Uterus (tissue), 4 donors: ENCODE results near the gene LIN7B. TPM values are rescaled to one million over a fixed set of nuclear protein-coding genes. Genes with fewer than 3 reads are reported as not detected.
A peak's percentile ranks its signal among the peaks of the same experiment; 100 is the strongest.

ENCODE experiments used
- DNase-seq, 2 donors: peaks; one replicate each; pipeline ENCODE4 v3.0.0-alpha.2; 2019 to 2020
- H3K27ac ChIP-seq, 2 donors: fragments of 200-600 bp; sonication (generic); 1 replicate in 1 of 2; 2 replicates in 1 of 2; pipeline ENCODE4 v1.5.1; 2016 to 2018
- H3K27me3 ChIP-seq, 2 donors: fragments of 200-600 bp; sonication (generic); one replicate each; pipeline ENCODE4 v1.5.1; 2018 to 2019; ENCODE audit warnings: control low read depth in 1 of 2
- H3K36me3 ChIP-seq, 2 donors: fragments of 200-600 bp; sonication (generic); one replicate each; pipeline ENCODE4 v1.5.1; 2019; ENCODE audit warnings: control low read depth in 1 of 2
- H3K4me1 ChIP-seq, 2 donors: fragments of 200-600 bp; sonication (generic); one replicate each; pipeline ENCODE4 v1.5.1; 2018 to 2019; ENCODE audit warnings: control low read depth in 1 of 2
- H3K4me3 ChIP-seq, 2 donors: fragments of 200-600 bp; sonication (generic); 1 replicate in 1 of 2; 2 replicates in 1 of 2; pipeline ENCODE4 v1.5.1; 2018 to 2019; ENCODE audit warnings: mild to moderate bottlenecking in 1 of 2
- H3K9me3 ChIP-seq, 2 donors: fragments of 200-600 bp; sonication (generic); one replicate each; pipeline ENCODE4 v1.5.1; 2019; ENCODE audit warnings: control low read depth in 1 of 2
- POLR2A ChIP-seq, 2 donors: fragments of 450-650 bp; IDR thresholded peaks; one replicate each; pipeline ENCODE4 v1.6.1; 2016; ENCODE audit warnings: antibody characterized with exemption in 2 of 2, mild to moderate bottlenecking in 1 of 2, moderate library complexity in 1 of 2
- intact Hi-C: fragments of 100-400 bp; cut with DNase I; formaldehyde crosslinking; loops from one replicate; pipeline ENCODE4 v1.15.1; 2023; ENCODE audit warnings: low total_unique reads
- total RNA-seq, 4 donors: library from RNA; depleted of rRNA in 3 of 4; stranded (reverse); fragments of >200 nt in 3 of 4; gene quantifications; one replicate each; pipeline versions ENCODE4 v1.1.0 to v1.2.4, GENCODE V29; 2014 to 2023
- TF ChIP-seq, protein P1 (sequence below), 4 experiments: fragments of 200-600 bp in 2 of 4; fragments of 450-650 bp in 2 of 4; sonication (generic) in 2 of 4; IDR thresholded peaks; one replicate each; pipeline ENCODE4 v1.5.1; 2016 to 2019; ENCODE audit warnings: antibody characterized with exemption in 4 of 4, mild to moderate bottlenecking in 2 of 4, moderate library complexity in 1 of 4
- donor health status: DM: yes; HTN: yes; CAD: no.

LIN7B gene
- total RNA-seq, 4 donors from 2014 or later = 5.1 to 15.2 (median 5.7) TPM; not detected in 1

DNA sequence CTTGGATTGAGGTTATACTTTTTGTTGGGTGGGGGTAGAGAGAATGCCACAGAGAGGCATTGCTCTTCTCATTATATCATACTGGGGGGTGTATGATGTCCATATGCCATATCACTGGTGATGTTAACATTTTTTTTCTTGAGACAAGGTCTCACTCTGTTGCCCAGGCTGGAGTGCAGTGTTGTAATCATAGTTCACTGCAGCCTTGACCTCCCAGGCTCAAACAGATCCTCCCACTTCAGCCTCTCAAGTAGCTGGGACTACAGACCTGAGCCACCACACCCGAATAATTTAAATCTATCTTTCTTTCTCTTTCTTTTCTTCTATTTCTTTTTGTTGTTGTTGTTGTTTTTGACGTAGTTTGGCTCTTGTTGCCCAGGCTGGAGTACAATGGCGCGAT, 33.8 kb upstream of the LIN7B start:
- TF ChIP-seq, protein P1, sequence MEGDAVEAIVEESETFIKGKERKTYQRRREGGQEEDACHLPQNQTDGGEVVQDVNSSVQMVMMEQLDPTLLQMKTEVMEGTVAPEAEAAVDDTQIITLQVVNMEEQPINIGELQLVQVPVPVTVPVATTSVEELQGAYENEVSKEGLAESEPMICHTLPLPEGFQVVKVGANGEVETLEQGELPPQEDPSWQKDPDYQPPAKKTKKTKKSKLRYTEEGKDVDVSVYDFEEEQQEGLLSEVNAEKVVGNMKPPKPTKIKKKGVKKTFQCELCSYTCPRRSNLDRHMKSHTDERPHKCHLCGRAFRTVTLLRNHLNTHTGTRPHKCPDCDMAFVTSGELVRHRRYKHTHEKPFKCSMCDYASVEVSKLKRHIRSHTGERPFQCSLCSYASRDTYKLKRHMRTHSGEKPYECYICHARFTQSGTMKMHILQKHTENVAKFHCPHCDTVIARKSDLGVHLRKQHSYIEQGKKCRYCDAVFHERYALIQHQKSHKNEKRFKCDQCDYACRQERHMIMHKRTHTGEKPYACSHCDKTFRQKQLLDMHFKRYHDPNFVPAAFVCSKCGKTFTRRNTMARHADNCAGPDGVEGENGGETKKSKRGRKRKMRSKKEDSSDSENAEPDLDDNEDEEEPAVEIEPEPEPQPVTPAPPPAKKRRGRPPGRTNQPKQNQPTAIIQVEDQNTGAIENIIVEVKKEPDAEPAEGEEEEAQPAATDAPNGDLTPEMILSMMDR (IDR thresholded peaks at IDR 0.05) = no peak
- no peak for TF ChIP-seq POLR2A (IDR thresholded peaks at IDR 0.05)
- no peaks in the 10 kb centered on the region for H3K9me3 ChIP-seq
- H3K4me1 ChIP-seq = no peaks in the 10 kb centered on the region
- intact Hi-C loops = no loop called here
- no peaks in the 10 kb centered on the region for H3K36me3 ChIP-seq
- DNase-seq = no peak
- H3K27me3 ChIP-seq = no peaks in the 10 kb centered on the region
- H3K27ac ChIP-seq = no peak overlapping the region
- no peak overlapping the region for H3K4me3 ChIP-seq

DNA sequence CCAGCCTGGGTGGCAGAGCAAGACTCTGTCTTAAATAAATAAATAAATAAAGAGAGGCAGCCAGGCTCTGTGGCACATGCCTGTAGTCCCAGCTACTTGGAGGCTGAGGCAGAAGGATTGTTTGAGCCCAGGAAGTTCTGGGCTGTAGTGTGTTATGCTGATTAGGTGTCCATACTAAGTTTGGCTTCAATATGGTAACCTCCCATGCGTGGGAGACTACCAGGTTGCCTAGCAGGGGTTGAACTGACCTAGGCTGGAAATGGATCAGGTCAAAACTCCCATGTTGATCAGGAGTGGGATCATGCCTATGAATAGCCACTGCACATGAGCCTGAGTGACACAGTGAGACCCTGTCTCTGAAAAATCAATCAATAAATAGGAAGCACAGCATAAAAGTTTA, 32.9 kb upstream of the LIN7B start:
- H3K9me3 ChIP-seq = no peaks in the 10 kb centered on the region
- no peaks in the 10 kb centered on the region for H3K27me3 ChIP-seq
- H3K4me1 ChIP-seq = peaks cover 0 to 1% of the 10 kb centered on the region in 2 donors
- no peaks in the 10 kb centered on the region for H3K36me3 ChIP-seq
- intact Hi-C loops = no loop called here
- DNase-seq = no peak
- TF ChIP-seq, protein P1 (IDR thresholded peaks at IDR 0.05) = no peak
- TF ChIP-seq POLR2A (IDR thresholded peaks at IDR 0.05) = no peak
- no peak overlapping the region for H3K27ac ChIP-seq
- H3K4me3 ChIP-seq = no peak overlapping the region

DNA sequence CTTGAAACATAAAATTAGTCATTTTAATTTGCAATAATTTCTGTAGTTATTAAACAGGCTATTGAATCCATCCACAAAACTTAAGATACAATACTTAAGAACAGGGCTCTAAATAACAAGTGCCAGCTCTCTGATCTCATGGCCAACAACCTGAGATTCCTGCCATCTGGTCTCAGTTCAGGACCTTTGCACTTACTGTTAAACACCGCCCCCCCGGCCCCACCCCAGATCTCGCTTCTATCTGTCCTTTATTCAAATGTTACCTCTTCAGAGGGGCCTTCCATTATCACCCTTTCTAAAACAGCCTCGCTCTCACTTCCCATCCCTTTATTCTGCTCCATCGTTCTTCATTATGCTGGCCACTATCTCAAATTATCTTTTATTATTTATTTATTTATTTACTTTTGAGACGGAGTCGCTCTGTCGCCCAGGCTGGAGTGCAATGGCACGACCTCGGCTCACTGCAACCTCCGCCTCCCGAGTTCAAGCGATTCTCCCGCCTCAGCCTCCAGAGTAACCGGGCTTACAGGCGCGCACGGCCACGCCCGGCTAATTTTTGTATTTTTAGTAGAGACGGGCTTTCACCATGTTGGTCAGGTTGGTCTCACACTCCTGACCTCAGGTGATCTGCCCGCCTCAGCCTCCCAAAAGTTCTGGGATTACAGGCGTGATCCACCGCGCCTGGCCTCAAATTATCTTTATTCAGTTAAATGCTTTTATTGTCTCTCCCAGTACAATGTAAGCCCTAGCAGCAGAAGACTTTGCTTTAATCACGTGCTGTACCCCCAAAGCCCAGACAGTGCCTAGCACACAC, 29.8 kb upstream of the LIN7B start:
- H3K27ac ChIP-seq = peak overlapping the region; percentile 81 to 87
- intact Hi-C loops = no loop called here
- H3K4me3 ChIP-seq = peak overlapping the region; percentile 93 to 94
- no peaks in the 10 kb centered on the region for H3K36me3 ChIP-seq
- TF ChIP-seq, protein P1 (IDR thresholded peaks at IDR 0.05) = no peak
- TF ChIP-seq POLR2A (IDR thresholded peaks at IDR 0.05) = no peak
- H3K4me1 ChIP-seq = peaks cover 0 to 19% of the 10 kb centered on the region in 2 donors
- no peaks in the 10 kb centered on the region for H3K9me3 ChIP-seq
- no peak for DNase-seq
- H3K27me3 ChIP-seq = no peaks in the 10 kb centered on the region

DNA sequence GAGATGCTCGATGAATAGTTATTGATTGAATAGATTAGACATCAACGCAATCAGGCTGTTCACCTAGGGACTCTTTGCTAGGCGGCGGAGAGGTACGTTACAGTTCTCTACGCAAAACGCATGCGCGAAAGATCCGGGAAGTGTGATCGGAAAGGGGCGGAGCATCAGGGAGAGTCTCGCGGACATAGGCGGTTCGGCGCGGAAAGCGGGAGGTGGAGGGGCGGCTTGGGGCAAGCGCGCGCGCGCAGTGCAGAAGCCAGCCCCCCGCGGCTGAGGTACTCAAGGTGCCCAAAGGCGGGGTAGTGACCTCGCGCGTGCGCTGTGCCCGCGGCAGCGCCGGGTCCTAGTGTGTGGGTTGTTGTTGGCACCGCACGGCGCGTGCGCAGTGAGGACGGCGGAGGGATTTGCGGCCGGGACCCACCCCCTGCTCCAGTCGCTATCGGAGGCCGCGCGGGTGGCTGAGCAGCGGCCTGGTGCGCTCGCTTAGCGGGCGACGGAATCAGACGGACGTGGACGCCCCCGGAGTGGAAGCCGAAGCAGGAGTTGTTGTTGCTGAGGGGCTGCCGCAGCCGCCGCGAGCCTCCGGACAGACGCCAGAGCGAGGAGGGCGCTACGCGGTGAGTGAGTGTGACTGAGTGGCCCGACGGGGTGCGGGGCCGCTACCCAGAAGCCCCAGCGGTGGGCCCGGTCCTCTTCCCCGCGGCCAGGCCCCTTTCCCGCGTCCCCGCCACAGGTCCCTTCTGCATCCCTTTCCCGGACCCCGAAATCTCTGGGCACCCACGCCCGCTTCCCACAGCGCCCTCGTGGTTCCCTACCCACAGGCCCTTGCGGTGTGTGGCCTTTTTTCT, 28.9 kb upstream of the LIN7B start, which contains the start of gene SNRNP70:
Gene SNRNP70 (plus strand): TSS at position 432 of the 848 bp plus-strand sequence. CDS start 964 bp downstream, outside the sequence.
- Histone ChIP-seq H3K4me1 (peaks cover 0 to 19% of the 10 kb centered on the region in 2 donors), H3K4me3 (peak within 1 kb of the TSS; percentile 93 to 94), H3K36me3 (no peaks in the 10 kb centered on the region), H3K27ac (peak within 1 kb of the TSS; percentile 81 to 87), H3K27me3 (no peaks in the 10 kb centered on the region), H3K9me3 (no peaks in the 10 kb centered on the region)
- DNase-seq = peak; percentile 99
- intact Hi-C loops = no loop called here
- TF ChIP-seq, protein P1 (IDR thresholded peaks at IDR 0.05) = peak in 3 of 4 experiments; percentile 14 to 33 (median 21)
- TF ChIP-seq POLR2A (IDR thresholded peaks at IDR 0.05) = peak; percentile 57 to 91
